Measurements from ENCODE around the gene EXOC3. TPM values are rescaled to one million over a fixed set of nuclear protein-coding genes. Genes with fewer than 3 reads are reported as not detected.

The EXOC3 gene
- total RNA-seq, 2 experiments from 2014 or later, result 72.4 to 77.5 TPM

GRCh38 chr5:492314-492893 is 49.4 kb downstream of the EXOC3 start:
- Mint-ChIP-seq H3K36me3 (no peaks in the 10 kb centered on the region), H3K4me1 (no peaks in the 10 kb centered on the region), H3K9me3 (no peaks in the 10 kb centered on the region), H3K4me3 (no peak overlapping the region), H3K27ac (no peak overlapping the region), H3K27me3 (no peaks in the 10 kb centered on the region)
- POLR2A ChIA-PET, result no interaction called here
- no peak for DNase-seq
- ATAC-seq (ENCODE audit: low read depth), result no peak

GRCh38 chr5:493119-493701 is 50.2 kb downstream of the EXOC3 start:
- Mint-ChIP-seq H3K9me3 (no peaks in the 10 kb centered on the region), H3K36me3 (no peaks in the 10 kb centered on the region), H3K4me3 (no peak overlapping the region), H3K4me1 (no peaks in the 10 kb centered on the region), H3K27ac (no peak overlapping the region), H3K27me3 (peaks cover 2% of the 10 kb centered on the region)
- DNase-seq (no peak), ATAC-seq (ENCODE audit: low read depth) (no peak)
- POLR2A ChIA-PET, result no interaction called here

GRCh38 chr5:493758-494157 is 50.8 kb downstream of the EXOC3 start:
- Mint-ChIP-seq H3K4me1 (no peaks in the 10 kb centered on the region), H3K36me3 (no peaks in the 10 kb centered on the region), H3K4me3 (no peak overlapping the region), H3K9me3 (no peaks in the 10 kb centered on the region), H3K27me3 (peaks cover 2% of the 10 kb centered on the region), H3K27ac (no peak overlapping the region)
- ATAC-seq (ENCODE audit: low read depth), result no peak
- POLR2A ChIA-PET, result no interaction called here
- DNase-seq, result no peak

GRCh38 chr5:494667-495255 is 51.8 kb downstream of the EXOC3 start:
- POLR2A ChIA-PET, result no interaction called here
- no peak for ATAC-seq (ENCODE audit: low read depth)

GRCh38 chr5:496028-496427 is 53.1 kb downstream of the EXOC3 start:
- Mint-ChIP-seq H3K27ac (no peak overlapping the region), H3K9me3 (no peaks in the 10 kb centered on the region), H3K4me1 (no peaks in the 10 kb centered on the region), H3K36me3 (no peaks in the 10 kb centered on the region), H3K4me3 (no peak overlapping the region), H3K27me3 (peaks cover 5% of the 10 kb centered on the region)
- DNase-seq, result no peak
- POLR2A ChIA-PET, result no interaction called here
- ATAC-seq (ENCODE audit: low read depth), result no peak

More at GRCh38 chr5:494667-495255, 51.8 kb downstream of the EXOC3 start:
- Mint-ChIP-seq H3K36me3 (no peaks in the 10 kb centered on the region), H3K4me1 (no peaks in the 10 kb centered on the region), H3K27ac (no peak overlapping the region), H3K27me3 (peaks cover 2% of the 10 kb centered on the region), H3K4me3 (no peak overlapping the region), H3K9me3 (no peaks in the 10 kb centered on the region)
- DNase-seq, result no peak

- peaks cover 8% of the 10 kb centered on the region for H3K27me3 Mint-ChIP-seq
- ATAC-seq (ENCODE audit: low read depth) (no peak), DNase-seq (no peak)
- POLR2A ChIA-PET, result no interaction called here
- H3K36me3 Mint-ChIP-seq, result no peaks in the 10 kb centered on the region
- H3K4me3 Mint-ChIP-seq, result no peak overlapping the region
- H3K4me1 Mint-ChIP-seq, result no peaks in the 10 kb centered on the region
- H3K9me3 Mint-ChIP-seq, result no peaks in the 10 kb centered on the region
- H3K27ac Mint-ChIP-seq, result no peak overlapping the region
Observed at GRCh38 chr5:497090-497700, 54.2 kb downstream of the EXOC3 start.

- peaks cover 14% of the 10 kb centered on the region for H3K27me3 Mint-ChIP-seq
- no peak overlapping the region for H3K4me3 Mint-ChIP-seq
- no peaks in the 10 kb centered on the region for H3K36me3 Mint-ChIP-seq
- ATAC-seq (ENCODE audit: low read depth) (no peak), DNase-seq (no peak)
- no peaks in the 10 kb centered on the region for H3K9me3 Mint-ChIP-seq
- POLR2A ChIA-PET, result no interaction called here
- H3K4me1 Mint-ChIP-seq, result no peaks in the 10 kb centered on the region
- H3K27ac Mint-ChIP-seq, result no peak overlapping the region
Observed at GRCh38 chr5:497871-498509, 55.0 kb downstream of the EXOC3 start.

GRCh38 chr5:499233-500209 is 56.5 kb downstream of the EXOC3 start:
- no peaks in the 10 kb centered on the region for H3K36me3 Mint-ChIP-seq
- DNase-seq, result no peak
- no peaks in the 10 kb centered on the region for H3K9me3 Mint-ChIP-seq
- POLR2A ChIA-PET, result no interaction called here
- no peak overlapping the region for H3K27ac Mint-ChIP-seq
- no peak overlapping the region for H3K4me3 Mint-ChIP-seq
- no peak for ATAC-seq (ENCODE audit: low read depth)
- peaks cover 14% of the 10 kb centered on the region for H3K27me3 Mint-ChIP-seq
- no peaks in the 10 kb centered on the region for H3K4me1 Mint-ChIP-seq

GRCh38 chr5:500491-500890 is 57.5 kb downstream of the EXOC3 start:
- ATAC-seq (ENCODE audit: low read depth) (no peak), DNase-seq (no peak)
- POLR2A ChIA-PET, result no interaction called here
- Mint-ChIP-seq H3K27me3 (peaks cover 14% of the 10 kb centered on the region), H3K9me3 (no peaks in the 10 kb centered on the region), H3K27ac (no peak overlapping the region), H3K4me3 (no peak overlapping the region), H3K4me1 (no peaks in the 10 kb centered on the region), H3K36me3 (no peaks in the 10 kb centered on the region)

- no peak overlapping the region for H3K27ac Mint-ChIP-seq
- ATAC-seq (ENCODE audit: low read depth) (no peak), DNase-seq (no peak)
- H3K9me3 Mint-ChIP-seq, result no peaks in the 10 kb centered on the region
- POLR2A ChIA-PET, result no interaction called here
- no peaks in the 10 kb centered on the region for H3K36me3 Mint-ChIP-seq
- H3K4me1 Mint-ChIP-seq, result no peaks in the 10 kb centered on the region
- H3K27me3 Mint-ChIP-seq, result peaks cover 14% of the 10 kb centered on the region
- no peak overlapping the region for H3K4me3 Mint-ChIP-seq
Observed at GRCh38 chr5:501105-501830, 58.3 kb downstream of the EXOC3 start.

GRCh38 chr5:501831-502184 is 58.8 kb downstream of the EXOC3 start:
- H3K4me3 Mint-ChIP-seq, result no peak overlapping the region
- POLR2A ChIA-PET, result interaction anchor here (1.1 kb wide), 1 partner anchor 230 kb away, joined by 3 read pairs; no protein-coding TSS in a partner anchor
- no peak overlapping the region for H3K27ac Mint-ChIP-seq
- ATAC-seq (ENCODE audit: low read depth) (no peak), DNase-seq (no peak)
- H3K9me3 Mint-ChIP-seq, result no peaks in the 10 kb centered on the region
- H3K36me3 Mint-ChIP-seq, result no peaks in the 10 kb centered on the region
- no peaks in the 10 kb centered on the region for H3K4me1 Mint-ChIP-seq
- peaks cover 14% of the 10 kb centered on the region for H3K27me3 Mint-ChIP-seq

- DNase-seq (no peak), ATAC-seq (ENCODE audit: low read depth) (no peak)
- POLR2A ChIA-PET, result interaction anchor here (1.1 kb wide), 1 partner anchor 231 kb away, joined by 3 read pairs; no protein-coding TSS in a partner anchor
- Mint-ChIP-seq H3K36me3 (no peaks in the 10 kb centered on the region), H3K4me1 (no peaks in the 10 kb centered on the region), H3K4me3 (no peak overlapping the region), H3K27me3 (peaks cover 14% of the 10 kb centered on the region), H3K27ac (no peak overlapping the region), H3K9me3 (no peaks in the 10 kb centered on the region)
Observed at GRCh38 chr5:502325-503079, 59.5 kb downstream of the EXOC3 start.
